H9 (cell line): Measurements from ENCODE around the gene USP14. TPM values are rescaled to one million over a fixed set of nuclear protein-coding genes. Genes with fewer than 3 reads are reported as not detected.

Source experiments
- DNase-seq: peaks from one replicate; pipeline ENCODE4 v3.0.0-alpha.2; 2017
- H2AFZ ChIP-seq: one replicate; pipeline ENCODE4 v1.6.1; 2013; ENCODE audit warnings: mild to moderate bottlenecking, low read length, control low read depth, moderate library complexity
- H2AK5ac ChIP-seq: 2 replicates; pipeline ENCODE4 v1.6.1; 2013; ENCODE audit warnings: low read length, control low read depth, mixed read lengths; ENCODE audit not compliant: insufficient read length
- H2BK120ac ChIP-seq: one replicate; pipeline ENCODE4 v1.6.1; 2013; ENCODE audit warnings: low read depth, mild to moderate bottlenecking, low read length, control low read depth, inconsistent platforms; ENCODE audit not compliant: poor library complexity, severe bottlenecking
- H2BK12ac ChIP-seq: 2 replicates; pipeline ENCODE4 v1.6.1; 2013; ENCODE audit warnings: low read length, control low read depth, mixed read lengths, low read depth; ENCODE audit not compliant: insufficient read length
- H2BK15ac ChIP-seq: 2 replicates; pipeline ENCODE4 v1.6.1; 2013; ENCODE audit warnings: low read depth, low read length, control low read depth
- H2BK20ac ChIP-seq: one replicate; pipeline ENCODE4 v1.6.1; 2013; ENCODE audit warnings: low read depth, mild to moderate bottlenecking, low read length, control low read depth, inconsistent platforms; ENCODE audit not compliant: poor library complexity, severe bottlenecking
- H2BK5ac ChIP-seq: 2 replicates; pipeline ENCODE4 v1.6.1; 2013; ENCODE audit warnings: low read length, control low read depth, mixed read lengths; ENCODE audit not compliant: insufficient read length
- H3K14ac ChIP-seq: 2 replicates; pipeline ENCODE4 v1.6.1; 2013; ENCODE audit warnings: low read length, control low read depth; ENCODE audit not compliant: insufficient read depth
- H3K18ac ChIP-seq: 2 replicates; pipeline ENCODE4 v1.6.1; 2013; ENCODE audit warnings: low read depth, mild to moderate bottlenecking, mixed read lengths, low read length, control low read depth; ENCODE audit not compliant: insufficient read length
- H3K23ac ChIP-seq: 2 replicates; pipeline ENCODE4 v1.6.1; 2013; ENCODE audit warnings: low read length, control low read depth, mixed read lengths, low read depth; ENCODE audit not compliant: insufficient read length
- H3K23me2 ChIP-seq: 2 replicates; pipeline ENCODE4 v1.6.1; 2013; ENCODE audit warnings: low read depth, mild to moderate bottlenecking, mixed read lengths, low read length, control low read depth; ENCODE audit not compliant: insufficient read length, poor library complexity, severe bottlenecking
- H3K27ac ChIP-seq: 2 replicates; pipeline ENCODE4 v1.5.1; 2013; ENCODE audit warnings: low read length, control low read depth, mixed read lengths, low read depth; ENCODE audit not compliant: insufficient read length
- H3K27me3 ChIP-seq: 2 replicates; pipeline ENCODE4 v1.6.1; 2013; ENCODE audit warnings: low read length, control low read depth, inconsistent platforms; ENCODE audit not compliant: insufficient read depth
- H3K4ac ChIP-seq: 2 replicates; pipeline ENCODE4 v1.6.1; 2013; ENCODE audit warnings: low read depth, mild to moderate bottlenecking, control low read depth, inconsistent platforms, low read length, moderate library complexity
- H3K4me1 ChIP-seq: 2 replicates; pipeline ENCODE4 v1.6.1; 2013; ENCODE audit warnings: low read length, control low read depth, inconsistent platforms; ENCODE audit not compliant: insufficient read depth
- H3K4me2 ChIP-seq: 2 replicates; pipeline ENCODE4 v1.6.1; 2013; ENCODE audit warnings: low read length, control low read depth, mixed read lengths; ENCODE audit not compliant: insufficient read length, insufficient read depth
- H3K56ac ChIP-seq: 2 replicates; pipeline ENCODE4 v1.6.1; 2013; ENCODE audit warnings: low read depth, mild to moderate bottlenecking, mixed read lengths, low read length, control low read depth; ENCODE audit not compliant: insufficient read length
- H3K79me1 ChIP-seq: 2 replicates; pipeline ENCODE4 v1.6.1; 2013; ENCODE audit warnings: low read depth, mild to moderate bottlenecking, moderate library complexity, low read length, control low read depth, inconsistent platforms; ENCODE audit not compliant: insufficient read depth, poor library complexity, severe bottlenecking
- H3K79me2 ChIP-seq: 2 replicates; pipeline ENCODE4 v1.6.1; 2013; ENCODE audit warnings: low read length, control low read depth, inconsistent platforms; ENCODE audit not compliant: insufficient read depth
- H3K9ac ChIP-seq: 2 replicates; pipeline ENCODE4 v1.6.1; 2013; ENCODE audit warnings: low read length, control low read depth, mixed read lengths; ENCODE audit not compliant: insufficient read length; ENCODE audit errors: extremely low read depth
- H3K9me3 ChIP-seq: one replicate; pipeline ENCODE4 v1.6.1; 2013; ENCODE audit warnings: low read depth, low read length, inconsistent platforms; ENCODE audit not compliant: control insufficient read depth
- H3T11ph ChIP-seq: one replicate; pipeline ENCODE4 v1.6.1; 2013; ENCODE audit warnings: mild to moderate bottlenecking, low read length, control low read depth, inconsistent platforms
- H4K20me1 ChIP-seq: one replicate; pipeline ENCODE4 v1.6.1; 2013; ENCODE audit not compliant: control insufficient read depth, insufficient read length, insufficient read depth
- H4K5ac ChIP-seq: 2 replicates; pipeline ENCODE4 v1.6.1; 2013; ENCODE audit warnings: low read depth, mild to moderate bottlenecking, mixed read lengths, low read length, control low read depth; ENCODE audit not compliant: insufficient read length
- H4K8ac ChIP-seq: replicated peaks from 2 replicates; pipeline ENCODE4 v1.6.1; 2013; ENCODE audit warnings: low read length, control low read depth, mixed read lengths, low read depth; ENCODE audit not compliant: insufficient read length
- H4K91ac ChIP-seq: 2 replicates; pipeline ENCODE4 v1.6.1; 2013; ENCODE audit warnings: low read depth, mild to moderate bottlenecking, moderate library complexity, mixed read lengths, low read length, control low read depth; ENCODE audit not compliant: insufficient read length
- H3K27ac Mint-ChIP-seq, 3 experiments: 2 replicates in 2 of 3; 3 replicates in 1 of 3; pipeline ENCODE4 v1.8.0; 2020 to 2021; ENCODE audit warnings: mixed read lengths in 3 of 3, mild to moderate bottlenecking in 1 of 3, moderate library complexity in 1 of 3
- H3K27me3 Mint-ChIP-seq: 2 replicates; pipeline ENCODE4 v1.8.0; 2021; ENCODE audit warnings: low read depth, mild to moderate bottlenecking, moderate library complexity, mixed read lengths
- H3K36me3 Mint-ChIP-seq, 3 experiments: 2 replicates in 2 of 3; 3 replicates in 1 of 3; pipeline ENCODE4 v1.8.0; 2020 to 2021; ENCODE audit warnings: low read depth in 3 of 3, mixed read lengths in 3 of 3; ENCODE audit not compliant: insufficient read depth in 1 of 3
- H3K4me1 Mint-ChIP-seq, 2 experiments: 2 replicates each; pipeline ENCODE4 v1.8.0; 2020; ENCODE audit warnings: mixed read lengths in 2 of 2
- H3K4me3 Mint-ChIP-seq, 2 experiments: 2 replicates in 1 of 2; 3 replicates in 1 of 2; pipeline ENCODE4 v1.8.0; 2020 to 2021; ENCODE audit warnings: mild to moderate bottlenecking in 2 of 2, mixed read lengths in 2 of 2, moderate library complexity in 1 of 2
- H3K9me3 Mint-ChIP-seq, 2 experiments: 2 replicates in 1 of 2; 3 replicates in 1 of 2; pipeline ENCODE4 v1.8.0; 2020; ENCODE audit warnings: mild to moderate bottlenecking in 2 of 2, mixed read lengths in 2 of 2, moderate library complexity in 1 of 2
- CTCF ChIP-seq: fragments of 200-600 bp; sonication (generic); conservative IDR thresholded peaks from 3 replicates; pipeline ENCODE4 v1.8.0; 2021; ENCODE audit warnings: antibody characterized with exemption, mild to moderate bottlenecking
- WGBS: extraction: QIAGEN DNeasy Blood & Tissue Kit; methylation state at CpG from one replicate; pipeline ENCODE4 v1.1.7; 2013; ENCODE audit warnings: missing lambda C conversion rate, low lambda C conversion rate, mixed read lengths; ENCODE audit not compliant: insufficient read length; ENCODE audit errors: extremely low coverage; 5-methylcytosine and 5-hydroxymethylcytosine counted together
- total RNA-seq: library from RNA; stranded (reverse); gene quantifications from 2 replicates; pipeline ENCODE4 v1.2.1, GENCODE V29; 2021

Gene USP14
- total RNA-seq, 1 experiment from 2014 or later, result 92.1 TPM

GRCh38 chr18:148841-149240 is 9.5 kb upstream of the USP14 start:
- Histone ChIP-seq H2BK120ac (no peak overlapping the region), H3K23ac (no peak overlapping the region), H4K8ac (no peak overlapping the region), H3K4ac (no peak overlapping the region), H4K91ac (no peak overlapping the region), H4K5ac (no peak overlapping the region), H2AFZ (no peak overlapping the region), H3K18ac (no peak overlapping the region), H3K9me3 (no peaks in the 10 kb centered on the region), H2AK5ac (no peak overlapping the region), H2BK5ac (no peak overlapping the region), H2BK12ac (no peak overlapping the region), H4K20me1 (no peaks in the 10 kb centered on the region), H3K79me1 (no peaks in the 10 kb centered on the region), H3K23me2 (no peaks in the 10 kb centered on the region), H3K27ac (no peak overlapping the region), H3K4me1 (no peaks in the 10 kb centered on the region), H3K56ac (no peak overlapping the region), H2BK15ac (no peak overlapping the region), H3K14ac (no peak overlapping the region), H3K27me3 (no peaks in the 10 kb centered on the region), H3K79me2 (no peaks in the 10 kb centered on the region), H2BK20ac (no peak overlapping the region), H3K4me2 (no peak overlapping the region), H3T11ph (no peak overlapping the region), H3K9ac (no peak overlapping the region)
- Mint-ChIP-seq H3K4me3 (no peak overlapping the region), H3K27me3 (peaks cover 25% of the 10 kb centered on the region), H3K4me1 (no peaks in the 10 kb centered on the region), H3K9me3 (peaks cover 0 to 56% of the 10 kb centered on the region in 2 experiments; a peak in 3 of 5 replicates), H3K36me3 (no peaks in the 10 kb centered on the region), H3K27ac (no peak overlapping the region)
- no CpG with 5 or more reads among the region's 6 CpGs for WGBS
- no peak for TF ChIP-seq CTCF
- no peak for DNase-seq
